Measurements from ENCODE around the gene DNAJC17.

Gene DNAJC17

GRCh38 chr15:40739854-40740253 lies 67.4 kb downstream of the DNAJC17 start:
- no peak for DNase-seq (ENCODE audit: low spot score)

GRCh38 chr15:40739047-40739446 lies 68.2 kb downstream of the DNAJC17 start:
- no peak for DNase-seq (ENCODE audit: low spot score)

GRCh38 chr15:40737048-40737447 lies 70.2 kb downstream of the DNAJC17 start:
- no peak for DNase-seq (ENCODE audit: low spot score)

GRCh38 chr15:40736575-40736974 lies 70.7 kb downstream of the DNAJC17 start:
- DNase-seq (ENCODE audit: low spot score), result no peak

- DNase-seq (ENCODE audit: low spot score), result no peak
Observed at GRCh38 chr15:40731034-40731433, 76.2 kb downstream of the DNAJC17 start.

- no peak for DNase-seq (ENCODE audit: low spot score)
Observed at GRCh38 chr15:40723919-40724318, 83.4 kb downstream of the DNAJC17 start.

GRCh38 chr15:40722934-40723333 lies 84.3 kb downstream of the DNAJC17 start:
- DNase-seq (ENCODE audit: low spot score), result no peak

- DNase-seq (ENCODE audit: low spot score), result no peak
Observed at GRCh38 chr15:40722354-40722753, 84.9 kb downstream of the DNAJC17 start.

GRCh38 chr15:40721701-40722100 lies 85.6 kb downstream of the DNAJC17 start:
- DNase-seq (ENCODE audit: low spot score), result no peak

GRCh38 chr15:40716165-40716564 lies 91.1 kb downstream of the DNAJC17 start:
- DNase-seq (ENCODE audit: low spot score), result no peak
